B cell (primary cell): ENCODE results near the gene ELOVL1.

ENCODE experiments used
- EZH2 ChIP-seq: IDR thresholded peaks from 2 replicates; pipeline ENCODE4 v1.6.1; 2012; ENCODE audit warnings: borderline replicate concordance, low read depth, mild to moderate bottlenecking, moderate library complexity, low read length; ENCODE audit not compliant: insufficient read depth, poor library complexity, severe bottlenecking
- TF ChIP-seq, protein P1 (sequence below): fragments of 200-600 bp; IDR thresholded peaks from one replicate; pipeline ENCODE4 v1.8.0; 2022; ENCODE audit warnings: antibody characterized with exemption, mild to moderate bottlenecking

DNA sequence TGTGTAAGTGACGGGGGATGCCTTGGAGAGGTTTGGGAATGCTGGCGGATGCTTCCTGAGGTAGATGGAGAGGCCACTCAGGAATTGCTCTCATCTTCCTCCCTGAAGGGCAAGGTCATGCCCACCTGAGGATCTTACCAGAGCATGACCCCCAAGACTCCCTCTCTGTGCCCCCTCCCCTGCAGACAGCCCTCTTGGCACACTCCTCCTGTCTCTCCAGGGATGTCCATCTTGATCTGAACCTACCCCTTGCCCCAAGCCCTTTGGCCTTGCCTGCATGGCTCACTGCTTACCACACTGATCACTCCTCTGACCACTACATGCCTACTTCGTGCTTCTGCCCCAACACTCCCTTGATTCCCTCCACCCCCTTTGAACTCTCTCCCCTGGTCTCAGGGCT is 48.0 kb downstream of the ELOVL1 start:
- TF ChIP-seq, protein P1, sequence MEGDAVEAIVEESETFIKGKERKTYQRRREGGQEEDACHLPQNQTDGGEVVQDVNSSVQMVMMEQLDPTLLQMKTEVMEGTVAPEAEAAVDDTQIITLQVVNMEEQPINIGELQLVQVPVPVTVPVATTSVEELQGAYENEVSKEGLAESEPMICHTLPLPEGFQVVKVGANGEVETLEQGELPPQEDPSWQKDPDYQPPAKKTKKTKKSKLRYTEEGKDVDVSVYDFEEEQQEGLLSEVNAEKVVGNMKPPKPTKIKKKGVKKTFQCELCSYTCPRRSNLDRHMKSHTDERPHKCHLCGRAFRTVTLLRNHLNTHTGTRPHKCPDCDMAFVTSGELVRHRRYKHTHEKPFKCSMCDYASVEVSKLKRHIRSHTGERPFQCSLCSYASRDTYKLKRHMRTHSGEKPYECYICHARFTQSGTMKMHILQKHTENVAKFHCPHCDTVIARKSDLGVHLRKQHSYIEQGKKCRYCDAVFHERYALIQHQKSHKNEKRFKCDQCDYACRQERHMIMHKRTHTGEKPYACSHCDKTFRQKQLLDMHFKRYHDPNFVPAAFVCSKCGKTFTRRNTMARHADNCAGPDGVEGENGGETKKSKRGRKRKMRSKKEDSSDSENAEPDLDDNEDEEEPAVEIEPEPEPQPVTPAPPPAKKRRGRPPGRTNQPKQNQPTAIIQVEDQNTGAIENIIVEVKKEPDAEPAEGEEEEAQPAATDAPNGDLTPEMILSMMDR: no peak
- no peak for TF ChIP-seq EZH2
